COLO668 (cell line): Measurements from ENCODE around the gene KCNJ9.

Experiments used
- DNase-seq: peaks from one replicate; lab custom pipeline; 2025; ENCODE audit not compliant: unreplicated experiment; lab: John Stamatoyannopoulos, UW

Gene KCNJ9

DNA sequence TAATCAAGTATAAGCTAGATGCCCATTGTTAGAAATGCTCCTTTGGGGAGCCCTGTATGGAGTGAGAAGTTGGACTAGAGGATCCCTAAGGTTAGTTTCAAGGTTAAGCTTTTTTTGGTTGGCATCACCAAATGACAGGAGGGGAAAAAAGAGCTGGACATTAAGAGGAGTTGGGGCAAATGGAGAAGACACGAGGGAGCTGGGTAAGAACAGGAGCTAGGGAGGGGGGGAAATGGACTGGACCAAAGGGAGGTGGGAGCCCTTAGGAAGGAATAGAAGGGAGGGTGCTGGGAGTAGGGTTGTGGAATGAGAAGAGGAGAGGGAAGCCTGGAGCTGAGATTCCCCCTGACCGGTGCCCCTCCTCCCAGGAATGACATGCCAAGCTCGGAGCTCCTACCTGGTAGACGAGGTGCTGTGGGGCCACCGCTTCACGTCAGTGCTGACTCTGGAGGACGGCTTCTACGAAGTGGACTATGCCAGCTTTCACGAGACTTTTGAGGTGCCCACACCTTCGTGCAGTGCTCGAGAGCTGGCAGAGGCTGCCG, 5.9 kb downstream of the KCNJ9 start:
- DNase-seq, result no peak

DNA sequence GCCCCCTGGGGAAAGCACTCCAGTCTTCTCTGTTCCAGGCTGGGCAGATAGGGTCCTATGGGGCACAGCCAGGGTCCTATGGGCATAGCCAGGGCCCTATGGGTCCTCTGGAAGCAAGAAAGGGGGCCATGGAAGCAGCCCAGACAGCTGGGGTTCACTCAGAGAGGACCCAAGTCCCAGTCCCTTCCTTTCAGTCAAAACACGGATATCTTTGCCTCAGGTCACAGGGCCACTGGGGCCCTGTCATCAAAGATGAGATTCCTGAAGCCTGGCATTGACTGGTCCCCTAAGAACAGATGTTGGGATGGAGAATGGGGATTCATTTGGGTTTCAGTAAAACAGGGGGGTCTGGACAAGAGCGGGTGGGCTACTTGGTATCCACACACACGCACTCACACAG, 8.5 kb downstream of the KCNJ9 start:
- no peak for DNase-seq

DNA sequence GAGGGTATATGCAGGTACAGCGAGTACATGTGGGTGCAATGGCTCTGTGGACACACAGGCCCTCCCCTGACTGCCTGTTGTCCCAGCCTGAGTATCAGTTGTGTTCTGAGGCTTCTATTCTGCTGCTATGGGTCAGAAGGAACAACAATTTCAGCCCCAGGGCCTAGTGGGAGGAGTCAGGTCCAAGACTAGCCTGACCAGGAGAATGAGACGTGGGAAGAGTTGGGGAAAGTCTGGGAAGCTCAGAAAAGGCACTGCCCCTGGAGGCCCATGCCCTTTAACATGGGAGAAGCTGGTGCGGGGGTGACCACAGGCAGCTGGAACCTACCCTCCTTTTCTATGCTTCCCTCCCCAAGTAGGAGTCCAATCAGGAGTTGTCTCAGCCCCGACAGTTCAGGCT, 9.4 kb downstream of the KCNJ9 start:
- no peak for DNase-seq

DNA sequence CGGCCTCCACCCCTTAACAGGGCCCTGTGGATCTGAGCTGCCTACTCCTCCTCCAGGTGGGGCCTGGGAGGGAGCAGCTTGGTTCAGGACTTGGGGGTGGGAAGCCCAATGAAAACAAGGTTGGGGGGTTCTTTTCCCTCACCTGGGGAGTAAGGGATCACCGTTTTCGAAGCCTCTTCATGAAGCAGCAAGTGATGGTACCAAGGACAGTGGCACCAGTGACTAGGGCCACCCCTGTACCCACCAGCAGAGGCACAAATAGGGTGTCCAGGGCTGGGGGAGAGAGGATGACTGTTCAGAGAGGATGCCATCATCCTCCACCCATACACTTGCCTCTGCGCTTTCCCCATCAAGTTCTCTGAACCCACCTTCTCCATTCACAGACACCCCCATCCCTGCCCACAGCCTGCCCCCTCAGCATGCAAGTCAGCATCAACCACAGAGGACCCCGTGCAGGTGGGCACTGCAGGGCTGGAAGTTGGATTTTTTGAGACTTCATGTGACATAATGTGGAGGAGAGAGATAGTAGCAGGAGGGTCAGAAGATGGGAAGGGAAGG, 10.4 kb downstream of the KCNJ9 start:
- no peak for DNase-seq

DNA sequence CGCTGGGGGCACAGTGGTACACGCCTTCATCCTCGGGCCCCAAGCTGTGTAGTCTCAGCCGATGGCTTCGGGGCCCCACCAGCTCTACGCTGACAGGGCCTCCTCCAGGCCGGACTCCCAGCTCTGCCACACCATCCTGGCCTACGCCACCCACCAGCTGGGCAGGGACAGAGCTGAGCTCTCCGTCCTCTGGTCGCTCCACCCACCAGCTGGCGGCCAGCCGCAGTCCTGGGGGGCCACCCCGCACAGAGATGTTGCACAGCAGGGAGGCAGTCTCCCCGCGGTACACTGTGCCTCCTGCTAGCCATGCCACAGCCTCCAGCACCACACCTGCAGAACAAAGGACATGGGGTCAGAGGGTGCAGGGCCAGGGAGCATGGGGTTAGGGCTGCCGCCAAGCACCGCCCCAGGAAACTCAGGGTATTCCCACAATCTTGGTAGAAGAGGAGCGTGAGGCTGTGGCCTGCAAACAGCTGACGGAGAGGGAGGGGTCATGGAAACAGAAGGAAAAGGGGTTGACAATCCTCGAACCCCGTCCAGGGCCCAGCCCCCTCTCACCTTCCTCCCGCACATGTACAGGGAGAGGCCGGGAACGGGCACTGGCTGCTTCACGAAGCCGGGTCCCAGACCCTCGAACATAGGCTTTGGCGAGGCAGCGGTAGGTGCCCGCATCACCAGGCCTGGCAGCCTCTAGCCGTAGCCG, 11.2 kb downstream of the KCNJ9 start:
- no peak for DNase-seq

DNA sequence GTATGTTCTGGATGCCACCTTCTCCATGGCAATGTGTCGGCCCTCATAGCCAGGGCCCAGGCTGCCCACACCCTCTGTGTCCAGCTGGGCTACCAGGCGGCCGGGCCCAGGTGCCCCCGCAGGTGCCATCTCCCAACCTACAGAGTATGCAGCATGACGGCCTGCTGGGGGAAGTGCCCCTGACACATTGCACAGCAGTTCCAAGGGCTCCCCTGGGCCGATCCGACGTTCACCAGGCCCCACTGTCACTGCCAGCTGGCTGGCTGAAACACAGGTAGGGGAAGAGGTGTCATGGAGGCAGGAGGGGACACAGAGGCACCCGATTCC, 11.7 kb downstream of the KCNJ9 start:
- no peak for DNase-seq

DNA sequence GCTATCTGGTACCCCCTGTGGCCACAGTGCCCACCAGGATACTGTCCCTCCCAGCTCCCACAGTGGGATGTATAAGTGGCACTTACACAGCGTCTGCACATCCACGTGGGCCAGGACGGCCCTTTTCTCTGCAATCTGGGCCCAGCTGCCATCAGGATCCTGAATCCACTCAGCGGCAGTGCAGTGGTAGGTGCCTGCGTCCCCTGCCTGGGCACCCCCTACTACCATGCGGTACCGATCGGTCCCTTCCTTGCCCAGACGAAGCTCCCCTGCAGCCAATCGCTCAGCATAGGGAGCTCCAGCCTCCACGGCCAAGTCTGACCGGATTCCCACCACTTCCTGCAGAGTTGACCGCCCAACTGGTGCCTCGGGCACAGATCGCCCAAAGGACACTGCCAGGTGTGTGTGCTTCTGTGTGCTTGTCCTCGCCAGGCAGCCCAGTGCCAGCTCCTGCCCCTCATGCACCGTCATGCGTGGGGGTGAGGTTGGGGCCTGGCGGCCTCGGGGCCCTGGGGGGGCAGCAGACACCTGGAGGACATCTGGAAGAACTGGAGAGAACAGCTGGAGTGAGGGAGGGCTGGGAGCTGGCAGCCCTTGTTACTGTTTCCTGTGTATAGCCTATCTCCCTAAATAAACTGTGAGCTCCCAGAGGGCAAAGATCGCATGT, 12.4 kb downstream of the KCNJ9 start:
- no peak for DNase-seq

DNA sequence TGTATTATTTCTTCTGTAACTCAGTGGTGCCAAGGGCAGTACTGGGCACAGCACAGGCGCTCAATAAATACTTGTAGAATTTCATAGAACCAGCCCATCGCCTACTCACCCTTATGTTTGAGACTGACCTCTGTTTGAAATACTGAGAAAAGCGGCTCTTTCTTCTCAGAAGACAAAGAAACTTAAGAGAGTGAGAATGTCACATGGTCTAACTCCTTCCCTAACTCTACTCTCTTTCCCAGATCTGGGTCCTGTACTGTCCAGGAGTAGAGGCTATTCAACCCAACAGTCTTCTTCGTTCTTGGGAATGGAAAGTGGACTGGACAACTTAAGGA, 12.9 kb downstream of the KCNJ9 start:
- DNase-seq, result no peak

DNA sequence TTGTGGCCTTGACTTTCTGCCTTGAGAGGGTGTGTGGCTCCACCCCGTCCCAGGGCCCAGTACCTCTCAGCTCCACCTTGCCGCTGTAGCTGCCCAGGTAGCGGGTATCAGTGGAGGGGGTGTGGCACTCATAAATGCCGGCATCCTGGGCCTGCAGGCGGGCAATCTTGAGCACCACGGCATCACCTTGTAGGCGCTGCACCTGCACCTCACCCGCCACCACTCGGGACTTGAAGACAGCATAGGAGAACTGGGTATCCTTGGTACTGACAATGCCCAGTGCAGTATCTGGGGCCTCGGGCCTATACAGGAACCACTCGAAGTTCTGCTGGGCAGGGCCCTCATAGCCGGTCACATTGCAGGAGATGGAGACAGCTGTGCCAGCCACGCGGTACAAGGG, 13.5 kb downstream of the KCNJ9 start:
- no peak for DNase-seq

DNA sequence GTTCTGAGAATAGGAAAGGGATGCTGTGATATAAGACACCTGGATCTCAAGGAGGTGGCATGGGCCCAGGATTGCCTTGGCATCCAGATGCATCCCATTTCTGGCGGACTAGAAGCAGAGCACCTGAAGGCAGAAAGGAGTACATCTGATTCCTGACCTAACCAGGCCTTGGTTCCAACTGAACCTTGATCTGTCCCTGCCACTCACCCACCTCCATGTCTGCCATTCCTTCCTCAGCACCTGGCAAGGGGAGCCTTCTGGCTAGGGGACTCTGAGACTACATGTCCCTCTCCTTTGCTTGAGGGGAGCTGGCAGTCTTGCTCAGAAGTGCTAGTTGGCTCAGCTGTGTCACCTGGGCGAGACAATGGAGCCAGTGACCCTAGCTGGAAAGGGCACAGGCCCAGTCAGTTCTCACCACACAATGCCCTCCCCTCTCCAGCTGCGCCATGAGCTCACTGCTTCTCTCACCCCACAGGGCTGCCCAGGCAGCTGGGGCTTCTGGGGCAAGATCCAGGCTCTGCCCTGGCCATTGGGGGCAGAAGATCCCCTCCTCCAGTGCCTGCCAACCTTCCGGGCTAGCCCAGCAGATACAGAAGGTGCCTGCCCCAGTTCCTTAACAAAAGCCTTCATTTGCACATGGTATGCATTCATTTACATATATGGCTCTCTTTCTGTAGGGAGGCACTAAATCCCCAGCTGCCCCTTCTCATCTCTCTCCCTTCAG, 14.2 kb downstream of the KCNJ9 start:
- DNase-seq, result peak; percentile 47

DNA sequence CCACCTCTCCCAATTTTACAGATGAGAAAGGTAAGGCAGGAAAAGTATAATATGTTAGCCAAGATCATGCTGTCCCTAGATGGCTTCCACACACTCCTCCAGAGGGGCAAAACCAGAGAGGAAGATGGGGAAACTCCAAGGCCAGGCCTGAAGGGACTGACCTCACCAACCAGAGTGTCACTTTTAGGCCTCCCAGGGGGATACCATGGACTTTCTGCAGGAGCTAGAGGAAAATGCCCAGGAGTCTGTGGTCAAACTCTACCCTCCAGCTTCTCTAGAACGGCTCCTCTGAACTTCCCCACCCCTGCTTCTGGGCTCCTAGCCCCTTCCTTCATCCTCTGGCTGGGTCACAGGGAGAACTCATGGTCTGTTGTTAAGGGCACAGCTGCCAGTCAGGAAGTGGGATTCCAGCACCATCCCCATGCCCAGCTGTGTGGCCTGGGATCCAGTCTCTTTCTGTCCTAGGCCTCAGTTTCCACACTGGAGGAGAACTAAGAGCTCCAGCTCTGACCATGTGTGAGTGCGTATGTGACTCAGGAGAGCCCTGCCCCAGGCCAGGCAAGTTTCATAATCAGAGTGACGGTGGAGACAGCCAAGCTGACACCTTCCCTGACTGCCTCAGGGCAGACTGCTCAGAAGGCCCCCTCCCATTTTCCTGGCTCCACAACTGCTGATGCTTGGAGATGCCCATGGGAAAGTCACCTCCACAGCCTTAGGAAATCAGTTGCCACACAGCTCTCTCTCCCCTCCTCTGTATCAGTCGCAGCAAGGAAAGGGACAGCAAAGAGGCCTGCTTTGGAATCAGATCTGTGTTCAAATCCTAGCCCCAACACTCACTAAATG, 15.2 kb downstream of the KCNJ9 start:
- DNase-seq, result no peak

DNA sequence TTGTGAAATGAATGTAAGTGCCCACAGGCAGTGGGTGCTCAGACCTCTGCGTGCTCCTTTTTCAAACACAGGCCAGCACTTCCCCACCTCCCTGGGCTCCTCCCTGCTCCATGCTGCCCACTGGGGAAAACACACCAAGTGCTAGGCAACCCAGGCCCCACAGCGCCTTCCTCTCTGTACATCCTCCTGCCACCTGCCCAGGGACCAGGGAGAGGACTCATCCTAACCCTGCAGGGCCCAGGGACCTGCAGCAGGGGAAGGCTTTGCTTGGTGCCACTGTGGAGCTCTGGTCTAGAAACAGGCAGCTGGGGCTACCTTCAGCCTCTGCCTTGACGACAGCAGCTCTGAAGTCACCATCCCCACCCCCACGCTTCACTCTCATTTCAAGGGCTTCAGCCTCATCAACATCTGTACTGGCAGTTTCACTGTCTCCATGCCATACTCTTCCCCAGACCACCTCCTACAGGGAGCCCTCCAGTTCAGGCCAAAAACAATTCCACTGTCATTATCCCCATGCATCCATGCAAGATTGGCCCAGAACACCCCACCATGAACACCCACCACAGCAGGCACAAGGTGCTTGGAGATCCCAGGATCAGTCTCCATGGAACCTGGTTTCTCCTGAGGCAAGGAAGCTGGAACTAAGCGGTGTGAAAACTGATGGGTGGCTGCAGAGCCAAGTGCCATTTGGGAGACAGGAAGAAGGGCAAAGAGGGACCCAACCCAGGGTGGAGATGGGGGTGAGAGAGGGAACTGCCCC, 16.0 kb downstream of the KCNJ9 start:
- DNase-seq, result peak; percentile 24

DNA sequence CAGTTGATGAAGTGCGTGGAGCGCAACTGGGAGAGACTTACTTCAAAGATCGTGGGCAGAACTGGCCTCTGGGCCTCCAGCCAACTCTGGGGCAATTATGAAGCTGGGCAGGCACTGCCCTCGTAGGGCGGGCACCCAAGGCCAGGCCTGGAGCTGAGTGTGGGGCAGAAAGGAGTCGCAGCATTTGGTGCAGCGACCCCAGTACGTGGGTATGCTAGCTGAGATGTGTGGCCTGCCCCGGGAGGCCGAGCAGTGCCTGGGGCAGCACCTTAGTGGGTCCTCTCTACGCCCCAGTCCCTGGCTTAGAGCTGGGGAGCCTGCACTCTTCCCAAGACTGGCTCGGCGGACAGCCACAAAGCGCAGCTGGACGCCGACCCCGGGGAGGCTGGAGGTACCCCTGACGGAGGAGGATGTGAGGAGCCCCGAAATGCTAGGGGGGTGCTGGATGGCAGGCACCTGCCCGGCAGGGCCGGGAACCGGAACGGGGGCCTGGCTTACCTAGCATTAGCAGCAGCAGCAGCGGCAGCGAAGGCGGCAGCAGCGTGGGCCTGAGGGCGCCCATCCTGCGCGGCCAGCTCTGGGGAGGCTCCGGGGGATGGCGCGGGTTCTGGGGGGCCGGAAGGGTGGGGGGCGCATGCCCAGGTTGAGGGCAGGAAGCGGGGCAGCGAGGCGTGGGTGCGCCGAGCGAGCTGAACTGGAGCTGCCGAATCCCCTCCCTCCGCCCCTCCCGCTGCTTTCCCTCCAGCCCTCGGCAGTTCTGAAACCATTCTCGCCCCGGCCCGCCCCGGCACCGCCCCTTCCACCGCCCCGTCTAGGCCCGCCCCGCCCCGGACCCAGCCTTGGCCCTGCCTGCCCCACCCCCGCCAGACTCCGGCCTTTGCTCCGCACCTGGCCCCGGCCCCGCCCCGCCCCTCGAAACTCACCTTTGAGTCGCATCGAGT, 16.8 kb downstream of the KCNJ9 start, which contains the start of gene IGSF8:
Gene IGSF8 (minus strand): TSS at position 709 of the 941 bp plus-strand sequence. CDS start 147 bp downstream, at position 562.
- DNase-seq, result peak; percentile 99

DNA sequence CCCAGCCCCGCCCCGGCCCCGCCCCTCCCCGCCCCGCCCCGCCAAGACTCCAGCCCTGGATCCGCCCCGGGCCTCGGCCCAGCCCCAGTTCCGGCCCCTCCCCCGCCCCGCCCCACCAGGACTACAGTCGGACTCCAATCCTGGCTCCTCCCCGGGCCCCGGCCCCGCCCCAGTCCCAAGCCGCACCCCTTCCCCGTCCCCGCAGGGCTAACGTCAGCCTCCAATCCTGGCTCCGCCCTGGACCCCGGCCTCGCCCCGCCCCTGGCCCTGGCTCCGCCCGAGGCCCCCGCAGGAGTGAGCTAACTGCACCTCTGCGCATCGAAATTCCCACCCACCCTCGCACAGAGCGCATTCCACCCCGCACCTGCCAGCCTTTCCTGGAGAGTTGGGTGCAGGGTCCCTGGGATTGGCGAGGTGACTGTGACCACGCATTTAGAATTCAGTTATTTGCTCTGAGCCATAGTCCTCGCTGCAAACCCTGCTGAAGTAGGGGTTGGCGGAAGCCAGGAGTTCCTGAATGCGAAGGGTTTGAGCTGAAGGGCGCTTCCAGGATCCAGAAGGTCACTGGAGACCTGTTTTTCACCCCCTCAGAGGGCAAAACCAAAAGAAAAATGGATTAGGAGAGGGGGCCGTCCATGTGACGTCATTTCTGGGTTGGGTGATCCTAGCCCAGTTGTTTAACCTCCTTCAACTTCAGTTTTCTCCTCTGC, 17.7 kb downstream of the KCNJ9 start:
- DNase-seq, result peak; percentile 99

DNA sequence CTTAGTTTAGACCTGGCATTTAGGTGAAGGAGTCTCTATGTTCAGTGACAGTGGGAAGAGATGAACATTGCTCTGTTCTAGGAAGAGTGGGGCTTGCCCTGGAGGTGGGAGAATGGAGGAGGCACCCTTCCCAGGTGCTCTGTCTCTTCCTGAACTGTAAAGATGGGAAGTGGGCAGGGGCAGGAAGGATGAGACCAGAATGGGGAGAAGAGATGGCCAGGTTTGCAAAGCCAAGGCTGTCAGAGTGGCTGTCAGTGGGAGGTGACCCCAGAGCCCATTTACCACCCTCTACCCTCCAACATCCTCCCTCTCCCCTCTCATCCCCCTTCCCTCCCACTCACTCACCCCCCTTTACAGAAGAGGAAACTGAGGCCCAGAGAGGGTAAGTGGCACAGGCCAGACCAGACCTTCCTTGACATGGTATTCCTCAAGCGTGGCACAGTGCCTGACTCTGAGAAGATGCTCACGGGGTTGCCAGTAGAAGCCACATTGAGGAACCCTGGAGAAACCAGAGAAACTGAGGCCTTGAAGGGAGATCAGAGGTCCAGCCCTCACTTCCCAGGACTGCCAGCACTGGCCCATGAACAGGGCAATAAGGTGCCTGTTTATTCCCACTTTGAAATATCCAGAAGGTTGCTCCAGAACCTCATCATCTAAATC, 18.5 kb downstream of the KCNJ9 start:
- no peak for DNase-seq

DNA sequence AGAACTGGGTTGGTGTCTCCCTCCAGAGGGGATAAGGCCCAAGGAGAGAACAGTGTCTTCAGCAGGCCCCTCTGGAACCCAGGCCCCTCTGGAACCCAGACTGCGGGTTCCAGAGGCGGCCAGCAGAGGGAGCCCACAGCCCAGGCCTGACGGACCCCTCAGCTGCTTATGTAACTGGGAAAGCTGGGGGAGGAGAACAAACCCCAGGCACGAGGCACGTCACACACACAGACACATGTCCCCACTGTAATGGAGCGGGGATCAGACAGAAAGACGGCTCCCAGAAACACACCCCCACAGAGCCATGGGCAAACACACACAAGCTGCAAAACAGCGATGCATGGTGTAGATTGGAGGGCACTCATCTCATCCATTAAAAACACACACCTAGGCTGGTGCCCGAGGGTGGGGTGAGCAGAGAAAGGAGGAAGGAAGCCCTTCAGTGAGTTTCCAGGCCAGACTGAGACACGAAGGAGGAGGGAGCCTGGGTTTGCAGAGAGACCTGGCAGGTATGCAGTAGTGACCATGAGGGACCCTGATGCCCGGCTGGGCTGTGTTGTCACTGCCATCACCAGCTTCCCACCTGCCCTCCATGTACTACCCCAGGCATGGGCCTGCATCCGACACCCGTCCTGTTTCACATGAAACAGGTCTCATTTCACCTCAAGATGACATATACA, 19.8 kb downstream of the KCNJ9 start:
- DNase-seq, result peak; percentile 67
